ENCODE data around the gene UBE2R2.

DNA sequence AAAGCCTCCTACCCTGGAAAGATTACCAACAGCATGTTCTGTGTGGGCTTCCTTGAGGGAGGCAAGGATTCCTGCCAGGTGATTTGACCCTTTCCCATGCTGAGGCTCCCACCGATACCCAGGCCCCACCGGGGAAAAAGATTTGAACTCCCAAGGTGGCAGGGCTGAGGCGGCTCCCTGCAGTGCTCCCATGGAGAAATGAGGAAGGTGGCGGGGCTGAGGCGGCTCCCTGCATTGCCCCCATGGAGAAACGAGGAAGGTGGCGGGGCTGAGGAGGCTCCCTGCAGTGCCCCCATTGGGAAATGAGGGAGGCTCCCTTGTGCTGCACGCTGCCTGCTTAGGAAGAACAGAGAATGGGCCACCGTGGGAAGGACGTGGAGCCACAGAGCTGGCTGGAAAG lies 18.4 kb upstream of the UBE2R2 start:
- no peak for TF ChIP-seq POLR2A (IDR thresholded peaks at IDR 0.05)
- no peak for TF ChIP-seq CTCF (IDR thresholded peaks at IDR 0.05)

Data from breast epithelium (tissue), 3 donors.